HepG2 (cell line): ENCODE measurements around the gene BAIAP2L1. TPM values are rescaled to one million over a fixed set of nuclear protein-coding genes. Genes with fewer than 3 reads are reported as not detected.
A peak's percentile ranks its signal among the peaks of the same experiment; 100 is the strongest.
"Not testable (repeated sequence)": the region's sequence is repeated elsewhere in the genome, so short reads cannot be mapped to it uniquely, and the experiment has no call there.

ENCODE experiments used
- ATAC-seq: fragments of 200-7000 bp; cut with Tn5 transposase; 3 replicates; pipeline ENCODE4 v1.9.1; 2020; ENCODE audit warnings: mild to moderate bottlenecking, moderate library complexity
- BruUV-seq: library from RNA; stranded (reverse); fragments of 400-500 nt; replicated peaks from 2 replicates; lab custom pipeline; 2021; lab: Mats Ljungman, UMichigan
- CTCF ChIA-PET: fragments of 300-600 bp; formaldehyde crosslinking; extraction: SDS; loops from one replicate; lab custom pipeline; 2021; ENCODE audit warnings: low total read pairs, inconsistent platforms, low intra/inter-chr PET ratio; lab: Yijun Ruan, JAX
- POLR2A ChIA-PET: fragments of 350-600 bp; sonication (Branson Sonifier 250); formaldehyde crosslinking; loops from one replicate; lab custom pipeline; 2020; ENCODE audit warnings: antibody characterized with exemption, inconsistent platforms; lab: Yijun Ruan, JAX
- DNase-seq: peaks from one replicate; pipeline ENCODE4 v3.0.0-alpha.2; 2015; ENCODE audit warnings: low spot score
- FAIRE-seq: peaks from 3 replicates; lab custom pipeline; 2011; peaks lifted over from hg19 to GRCh38; lab: Jason Lieb, UNC
- H2AFZ ChIP-seq: one replicate; pipeline ENCODE4 v1.6.1; 2011; ENCODE audit warnings: low read length, inconsistent platforms
- H3K27ac ChIP-seq: fragments of 300-600 bp; 3 replicates; pipeline ENCODE4 v1.8.0; 2011; ENCODE audit warnings: mixed run types, mild to moderate bottlenecking, mixed read lengths, low read length, inconsistent platforms; ENCODE audit not compliant: insufficient read depth; ENCODE audit errors: extremely low read length
- H3K27me3 ChIP-seq, 2 experiments: fragments of 200-600 bp in 1 of 2; 2 replicates in 1 of 2; 3 replicates in 1 of 2; pipeline versions ENCODE4 v1.6.0 to v1.8.0; 2011; ENCODE audit warnings: low read length in 2 of 2, mild to moderate bottlenecking in 2 of 2, moderate library complexity in 2 of 2, inconsistent platforms in 1 of 2; ENCODE audit not compliant: insufficient read depth in 2 of 2, control insufficient read depth in 1 of 2
- H3K36me3 ChIP-seq, 2 experiments: fragments of 200-600 bp in 1 of 2; replicated peaks in 1 of 2; 2 replicates in 1 of 2; 3 replicates in 1 of 2; pipeline versions ENCODE4 v1.5.1 to v1.8.0; 2011; ENCODE audit warnings: low read length in 2 of 2, inconsistent platforms in 1 of 2; ENCODE audit not compliant: insufficient read depth in 2 of 2, control insufficient read depth in 1 of 2
- H3K4me1 ChIP-seq: 2 replicates; pipeline ENCODE4 v1.5.1; 2012; ENCODE audit warnings: low read length, inconsistent platforms; ENCODE audit not compliant: insufficient read depth
- H3K4me2 ChIP-seq: 2 replicates; pipeline ENCODE4 v1.6.0; 2011; ENCODE audit warnings: low read depth, low read length, inconsistent platforms
- H3K4me3 ChIP-seq, 3 experiments: fragments of 200-600 bp in 1 of 3; sonication (generic), shearing (Covaris generic) in 1 of 3; replicated peaks in 1 of 3; 2 replicates each; pipeline ENCODE4 v1.5.1; 2011 to 2016; ENCODE audit warnings: low read length in 3 of 3, inconsistent platforms in 2 of 3, low read depth in 2 of 3, mild to moderate bottlenecking in 2 of 3, control low read depth in 1 of 3, mixed read lengths in 1 of 3; ENCODE audit not compliant: insufficient read depth in 1 of 3
- H3K79me2 ChIP-seq: one replicate; pipeline ENCODE4 v1.6.1; 2011; ENCODE audit warnings: low read length, inconsistent platforms; ENCODE audit not compliant: insufficient read depth
- H3K9ac ChIP-seq: 2 replicates; pipeline ENCODE4 v1.6.0; 2011; ENCODE audit warnings: mild to moderate bottlenecking, low read depth, low read length, inconsistent platforms; ENCODE audit not compliant: insufficient read depth
- H3K9me3 ChIP-seq: 2 replicates; pipeline ENCODE4 v1.5.1; 2012; ENCODE audit warnings: mild to moderate bottlenecking, low read length
- H4K20me1 ChIP-seq: 2 replicates; pipeline ENCODE4 v1.6.0; 2011; ENCODE audit warnings: inconsistent platforms, mild to moderate bottlenecking, low read length, moderate library complexity; ENCODE audit not compliant: insufficient read depth
- ATF7 ChIP-seq, 2 experiments: fragments of 450-650 bp in 1 of 2; sonication (generic) in 1 of 2; formaldehyde crosslinking in 1 of 2; IDR thresholded peaks; 2 replicates each; pipeline versions ENCODE4 v1.4.0 to v1.6.1; 2016 to 2020; ENCODE audit warnings: antibody characterized with exemption in 1 of 2, mild to moderate bottlenecking in 1 of 2, missing genetic modification reagents in 1 of 2
- CTCF ChIP-seq: sonication (generic); formaldehyde crosslinking; IDR thresholded peaks from 2 replicates; pipeline ENCODE4 v1.5.0; 2020; ENCODE audit warnings: mild to moderate bottlenecking, missing genetic modification reagents, moderate library complexity
- ZNF878 ChIP-seq: sonication (generic); formaldehyde crosslinking; IDR thresholded peaks from 2 replicates; pipeline ENCODE4 v1.8.1; 2023; ENCODE audit warnings: mild to moderate bottlenecking, missing genetic modification reagents, moderate library complexity
- WGBS: methylation state at CpG from one replicate; pipeline ENCODE4 v1.1.6; 2017; ENCODE audit warnings: low lambda C conversion rate; 5-methylcytosine and 5-hydroxymethylcytosine counted together
- in situ Hi-C: cut with HindIII; loops from 2 replicates; pipeline ENCODE4 v1.10.0; 2017; ENCODE audit warnings: low pct_unique_long_range_greater_than_20kb; ENCODE audit not compliant: extremely low pct_ligation_motif_present
- intact Hi-C: fragments of 100-400 bp; cut with micrococcal nuclease; formaldehyde crosslinking; loops from one replicate; pipeline ENCODE4 v1.10.0; 2022; ENCODE audit not compliant: unreplicated experiment
- polyA plus RNA-seq, 8 experiments: library from polyadenylated mRNA; depleted of rRNA in 3 of 8; stranded (reverse) in 7 of 8; unstranded in 1 of 8; fragments of >200 nt; fragmentation: Illumina TruSeq in 4 of 8; extraction: Trizol in 4 of 8; gene quantifications; 2 replicates each; pipeline versions ENCODE4 v1.2.1 to v1.2.3, GENCODE V29; 2011 to 2016; ENCODE audit warnings: low read depth in 4 of 8, missing spikeins in 1 of 8, mixed read lengths in 1 of 8; ENCODE audit not compliant: insufficient read depth in 1 of 8
- total RNA-seq, 5 experiments: library from RNA; depleted of rRNA; stranded (reverse); fragments of >200 nt; fragmentation: Illumina TruSeq; extraction: Trizol; gene quantifications; 2 replicates each; pipeline ENCODE4 v1.2.3, GENCODE V29; 2016; ENCODE audit warnings: low read depth in 1 of 5

Gene BAIAP2L1
- total and polyA plus RNA-seq, 2 of the 13 experiments (the other 11 are each of a cell fraction or from before 2014, with no cell fraction given): 13.0 to 21.5 TPM

GRCh38 chr7:98413655-98414054, 12.8 kb upstream of the BAIAP2L1 start:
- POLR2A ChIA-PET, CTCF ChIA-PET: not testable (repeated sequence)

GRCh38 chr7:98409843-98410242, 9.0 kb upstream of the BAIAP2L1 start:
- in situ Hi-C loops: no loop called here
- H4K20me1 ChIP-seq: no peaks in the 10 kb centered on the region
- no TSS peak for BruUV-seq
- no peak overlapping the region for H3K9ac ChIP-seq
- no peak overlapping the region for H3K27ac ChIP-seq
- DNase-seq: no peak
- no peaks in the 10 kb centered on the region for H3K36me3 ChIP-seq
- H3K4me1 ChIP-seq: peaks cover 45% of the 10 kb centered on the region
- intact Hi-C loops: no loop called here
- H3K4me3 ChIP-seq: no peak overlapping the region
- no peak for ATAC-seq
- POLR2A ChIA-PET: no interaction called here
- H3K9me3 ChIP-seq: no peaks in the 10 kb centered on the region
- TF ChIP-seq ZNF878 (no peak), ATF7 (IDR thresholded peaks at IDR 0.05) (peak; percentile 64), ATF7 (CRISPR knock-in tag; IDR thresholded peaks at IDR 0.05) (no peak)
- H3K4me2 ChIP-seq: no peak overlapping the region
- CTCF ChIA-PET: no interaction called here
- no peaks in the 10 kb centered on the region for H3K27me3 ChIP-seq
- FAIRE-seq: no peak
- no peak overlapping the region for H2AFZ ChIP-seq
- 43% methylated on average over 3 of the region's 3 CpGs for WGBS
- no peaks in the 10 kb centered on the region for H3K79me2 ChIP-seq

More at GRCh38 chr7:98413655-98414054, 12.8 kb upstream of the BAIAP2L1 start:
- not testable (repeated sequence) for ATAC-seq, H3K27ac ChIP-seq, H3K9me3 ChIP-seq, H3K79me2 ChIP-seq, BruUV-seq, H3K9ac ChIP-seq, H3K36me3 ChIP-seq, DNase-seq
- 0 out of 2 replicates have a peak, but pooled peaks have one; percentile 19 for TF ChIP-seq CTCF (CRISPR knock-in tag)
- TF ChIP-seq, all 625 proteins: peak for 1; not testable (repeated sequence) for 624
- FAIRE-seq, in situ Hi-C loops, H3K27me3 ChIP-seq, H3K4me3 ChIP-seq, H4K20me1 ChIP-seq, H3K4me2 ChIP-seq, intact Hi-C loops, H2AFZ ChIP-seq: not testable (repeated sequence)
- H3K4me1 ChIP-seq: peaks cover 67% of the 10 kb centered on the region
- WGBS: 41% methylated on average over 6 of the region's 6 CpGs
